ENCODE results near the gene PON1. TPM values are rescaled to one million over a fixed set of nuclear protein-coding genes. Genes with fewer than 3 reads are reported as not detected.

PON1 gene
- total and polyA plus RNA-seq, 9 donors = 0.10 to 1.7 (median 0.55) TPM

GRCh38 chr7:95279417-95279816, 44.9 kb downstream of the PON1 start:
- 72 to 78% (median 75%) methylated on average over 2 of the region's 2 CpGs for WGBS, 3 donors
- Histone ChIP-seq H3K4me1 (ENCODE audit: insufficient read depth) (no peaks in the 10 kb centered on the region), H3K9me3 (no peaks in the 10 kb centered on the region), H3K4me3 (no peak overlapping the region), H3K27me3 (no peaks in the 10 kb centered on the region), H3K27ac (no peak overlapping the region), H3K36me3 (no peaks in the 10 kb centered on the region)
- TF ChIP-seq POLR2A (IDR thresholded peaks at IDR 0.05) = no peak
- TF ChIP-seq CTCF (IDR thresholded peaks at IDR 0.05) = no peak
- TF ChIP-seq EP300 (IDR thresholded peaks at IDR 0.05) = no peak
- no peak for DNase-seq
- intact Hi-C loops (cut with DNase I) = no loop called here

GRCh38 chr7:95276114-95276513, 48.2 kb downstream of the PON1 start:
- no peaks in the 10 kb centered on the region for H3K9me3 ChIP-seq
- no peak overlapping the region for H3K4me3 ChIP-seq
- intact Hi-C loops (cut with DNase I) = no loop called here
- no peaks in the 10 kb centered on the region for H3K36me3 ChIP-seq
- H3K27ac ChIP-seq = no peak overlapping the region
- no peaks in the 10 kb centered on the region for H3K27me3 ChIP-seq
- 58 to 96% (median 95%) methylated on average over 2 of the region's 2 CpGs for WGBS, 3 donors
- DNase-seq = no peak
- H3K4me1 ChIP-seq (ENCODE audit: insufficient read depth) = no peaks in the 10 kb centered on the region
- TF ChIP-seq EP300 (IDR thresholded peaks at IDR 0.05) (no peak), CTCF (IDR thresholded peaks at IDR 0.05) (no peak), POLR2A (IDR thresholded peaks at IDR 0.05) (no peak)

- no peaks in the 10 kb centered on the region for H3K4me1 ChIP-seq (ENCODE audit: insufficient read depth)
- no peaks in the 10 kb centered on the region for H3K36me3 ChIP-seq
- H3K4me3 ChIP-seq = no peak overlapping the region
- no peaks in the 10 kb centered on the region for H3K9me3 ChIP-seq
- no peak for DNase-seq
- TF ChIP-seq POLR2A (IDR thresholded peaks at IDR 0.05) (no peak), EP300 (IDR thresholded peaks at IDR 0.05) (no peak), CTCF (IDR thresholded peaks at IDR 0.05) (no peak)
- intact Hi-C loops (cut with DNase I) = no loop called here
- 93 to 96% (median 95%) methylated on average over 5 of the region's 5 CpGs for WGBS, 3 donors
- no peaks in the 10 kb centered on the region for H3K27me3 ChIP-seq
- no peak overlapping the region for H3K27ac ChIP-seq
Observed at GRCh38 chr7:95269640-95270039, 54.7 kb downstream of the PON1 start.

GRCh38 chr7:95267754-95268153, 56.6 kb downstream of the PON1 start:
- Histone ChIP-seq H3K27ac (no peak overlapping the region), H3K4me1 (ENCODE audit: insufficient read depth) (no peaks in the 10 kb centered on the region), H3K9me3 (no peaks in the 10 kb centered on the region), H3K27me3 (no peaks in the 10 kb centered on the region), H3K36me3 (no peaks in the 10 kb centered on the region), H3K4me3 (no peak overlapping the region)
- TF ChIP-seq EP300 (IDR thresholded peaks at IDR 0.05) (no peak), CTCF (IDR thresholded peaks at IDR 0.05) (no peak), POLR2A (IDR thresholded peaks at IDR 0.05) (no peak)
- DNase-seq = no peak
- 75 to 85% (median 85%) methylated on average over 2 of the region's 2 CpGs for WGBS, 3 donors
- intact Hi-C loops (cut with DNase I) = no loop called here

- 91 to 97% (median 96%) methylated on average over 2 of the region's 2 CpGs for WGBS, 3 donors
- intact Hi-C loops (cut with DNase I) = no loop called here
- H3K27ac ChIP-seq = no peak overlapping the region
- H3K4me3 ChIP-seq = no peak overlapping the region
- no peak for DNase-seq
- no peaks in the 10 kb centered on the region for H3K4me1 ChIP-seq (ENCODE audit: insufficient read depth)
- no peaks in the 10 kb centered on the region for H3K27me3 ChIP-seq
- no peak for TF ChIP-seq POLR2A (IDR thresholded peaks at IDR 0.05)
- no peak for TF ChIP-seq EP300 (IDR thresholded peaks at IDR 0.05)
- no peaks in the 10 kb centered on the region for H3K36me3 ChIP-seq
- H3K9me3 ChIP-seq = no peaks in the 10 kb centered on the region
Observed at GRCh38 chr7:95265634-95266033, 58.7 kb downstream of the PON1 start.
